DMS153 treated with DMSO at 0.1 percent for 48 hours (cell line): ENCODE data around the gene LCN1.

Experiments
- DNase-seq: peaks from one replicate; lab custom pipeline; 2025; ENCODE audit not compliant: unreplicated experiment; lab: John Stamatoyannopoulos, UW

LCN1 gene

DNA sequence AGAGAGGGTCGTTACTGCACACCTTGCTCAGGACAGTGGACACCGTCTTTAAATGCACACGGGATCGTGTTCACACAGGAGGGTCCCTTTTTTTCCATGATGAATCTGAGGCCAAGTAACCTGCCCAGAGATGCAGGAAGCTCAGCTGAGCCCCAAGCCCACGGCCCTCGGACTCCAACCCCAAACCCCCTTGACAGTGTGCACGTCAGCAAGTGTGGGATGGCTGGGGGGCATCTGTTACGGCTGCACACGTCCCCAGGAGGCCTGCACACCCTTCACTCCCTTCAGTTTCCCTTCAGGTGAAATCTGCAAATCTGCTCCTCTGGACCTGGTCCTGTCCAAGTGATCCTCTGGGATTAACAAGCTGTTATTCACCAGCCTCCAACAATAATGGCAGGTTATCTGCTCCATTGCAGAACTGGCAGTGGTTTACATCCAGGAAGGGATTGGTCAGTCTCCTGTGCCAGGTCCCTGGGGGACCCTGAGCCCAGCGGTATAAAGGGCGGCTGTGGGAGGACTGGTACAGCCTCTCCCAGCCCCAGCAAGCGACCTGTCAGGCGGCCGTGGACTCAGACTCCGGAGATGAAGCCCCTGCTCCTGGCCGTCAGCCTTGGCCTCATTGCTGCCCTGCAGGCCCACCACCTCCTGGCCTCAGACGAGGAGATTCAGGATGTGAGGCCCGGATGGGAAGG lies at the start of gene LCN1:
Gene LCN1, plus strand, starts transcription at position 525 of the 692 bp plus-strand sequence. Its CDS starts 58 bp downstream, at position 583.
- DNase-seq: no peak

DNA sequence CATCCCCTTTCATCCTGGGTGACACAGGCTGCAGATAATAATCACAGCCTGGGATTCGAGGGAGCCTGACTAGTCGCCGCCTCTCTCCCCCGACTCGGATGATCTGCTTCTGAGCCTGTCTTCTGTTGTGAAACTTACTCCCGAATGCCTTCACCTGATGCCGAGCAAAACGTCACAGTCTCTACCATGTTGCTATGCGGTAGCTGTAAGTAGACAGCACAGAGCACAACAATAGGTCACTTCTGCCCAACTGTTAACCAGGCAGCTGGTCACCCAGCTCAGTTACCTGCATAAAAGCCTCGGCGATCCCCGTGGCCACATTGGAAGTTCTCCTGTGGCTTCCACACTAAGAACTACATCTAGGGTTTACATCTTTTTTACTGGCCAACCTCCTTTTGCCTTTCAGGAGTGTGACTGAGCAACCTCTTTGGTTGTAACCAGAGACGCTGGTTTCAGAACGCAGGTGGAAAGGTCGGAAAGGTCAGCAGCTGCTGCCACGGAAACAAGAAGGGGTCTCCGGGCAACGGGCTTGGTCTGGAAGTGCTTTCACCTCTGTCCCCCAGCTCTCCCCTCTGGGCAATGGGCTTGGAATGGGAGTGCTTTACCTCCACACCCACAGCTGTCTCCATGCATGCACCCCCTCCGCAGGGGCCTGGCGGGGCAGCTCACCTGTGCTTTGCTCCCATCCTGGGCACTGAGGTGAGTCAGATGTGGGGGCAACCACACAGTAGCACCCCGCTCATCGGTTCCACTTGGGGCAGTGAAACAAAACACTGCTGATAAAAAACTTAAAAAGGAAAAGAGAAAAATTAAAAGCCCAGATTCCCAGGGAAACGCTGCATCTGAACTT lies 49.2 kb upstream of the LCN1 start:
- no peak for DNase-seq

DNA sequence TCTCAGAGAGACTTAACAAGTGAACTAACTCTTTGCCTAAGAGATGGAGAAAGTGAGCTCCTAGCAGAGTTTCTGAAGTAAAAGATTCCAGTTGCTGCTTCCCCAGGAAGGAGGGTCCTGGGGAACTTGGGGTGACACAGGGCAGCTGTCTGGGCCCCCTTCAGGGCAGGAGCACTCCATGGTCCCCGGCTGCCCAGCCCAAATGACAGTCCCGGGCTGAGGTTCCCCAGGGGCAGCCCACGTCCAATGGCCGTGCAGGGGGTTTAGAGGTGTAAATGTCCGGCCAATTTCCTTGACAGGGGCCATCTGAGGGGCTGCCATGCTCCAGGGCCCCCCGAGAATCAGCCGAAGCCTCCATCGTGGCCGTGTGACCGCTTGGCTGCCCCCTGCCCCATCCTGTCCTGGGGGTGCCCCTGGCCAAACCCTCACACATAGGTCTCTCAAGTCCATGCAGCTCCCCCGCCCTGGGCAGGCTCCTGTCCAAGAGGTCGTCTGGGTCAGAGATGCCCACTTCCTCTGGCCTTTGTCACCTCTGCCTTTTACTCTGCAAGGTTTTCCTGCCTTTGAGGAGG lies 47.2 kb upstream of the LCN1 start:
- no peak for DNase-seq

DNA sequence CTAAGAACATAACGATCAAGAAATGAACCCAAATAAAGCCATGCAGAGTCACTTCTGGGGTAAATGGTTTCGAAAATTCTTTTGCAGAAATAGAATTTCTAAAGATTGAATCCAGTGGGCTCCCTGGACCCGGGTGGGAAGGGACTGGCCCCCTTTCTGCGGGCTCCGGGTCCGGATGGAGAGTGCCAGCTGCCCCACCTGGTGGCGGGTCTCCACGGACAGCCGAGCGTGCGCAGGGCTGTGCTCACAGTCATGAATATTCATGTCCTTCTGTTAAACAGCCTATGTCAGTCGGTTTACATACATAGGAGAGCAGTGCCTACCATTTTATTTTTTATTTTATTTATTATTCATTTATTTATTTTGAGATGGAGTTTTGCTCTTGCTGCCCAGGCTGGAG lies 46.3 kb upstream of the LCN1 start:
- DNase-seq: no peak

DNA sequence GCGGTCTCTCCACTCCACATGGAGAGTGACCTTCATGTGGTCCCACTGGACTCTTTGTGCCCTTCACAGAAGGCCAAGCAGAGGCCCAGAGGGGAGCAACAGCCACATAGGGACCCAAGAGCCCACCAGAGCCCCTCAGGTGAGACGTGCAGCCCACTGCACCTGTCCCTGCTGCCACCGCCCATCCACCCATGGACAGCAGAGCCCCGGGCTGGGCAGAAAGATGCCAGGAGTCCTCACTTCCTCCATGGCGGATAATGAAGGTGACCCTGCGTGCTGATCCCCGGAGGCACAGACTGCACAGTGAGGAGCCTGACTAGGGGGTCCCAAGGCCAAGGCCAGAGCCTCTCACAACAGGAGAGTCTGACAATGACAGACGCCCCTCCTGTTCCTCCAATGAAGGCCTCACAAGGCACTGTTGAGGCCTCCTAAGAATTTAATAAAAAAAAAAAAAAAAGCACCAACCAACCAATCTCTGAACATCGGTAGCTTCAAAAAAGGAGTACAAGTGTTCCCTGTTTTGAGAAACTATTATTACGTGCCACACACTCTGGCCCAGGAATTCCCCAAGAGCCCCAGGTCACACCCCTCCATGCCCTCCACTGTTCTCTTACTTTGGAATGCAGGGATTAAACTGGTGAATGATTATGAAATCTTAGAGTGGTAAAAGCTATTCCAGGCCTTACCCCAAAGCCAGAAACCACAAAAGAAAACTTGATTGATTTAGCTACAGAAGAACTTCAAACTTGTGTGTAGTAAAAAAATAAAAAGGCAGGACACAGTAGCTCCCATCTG lies 44.5 kb upstream of the LCN1 start:
- no peak for DNase-seq

DNA sequence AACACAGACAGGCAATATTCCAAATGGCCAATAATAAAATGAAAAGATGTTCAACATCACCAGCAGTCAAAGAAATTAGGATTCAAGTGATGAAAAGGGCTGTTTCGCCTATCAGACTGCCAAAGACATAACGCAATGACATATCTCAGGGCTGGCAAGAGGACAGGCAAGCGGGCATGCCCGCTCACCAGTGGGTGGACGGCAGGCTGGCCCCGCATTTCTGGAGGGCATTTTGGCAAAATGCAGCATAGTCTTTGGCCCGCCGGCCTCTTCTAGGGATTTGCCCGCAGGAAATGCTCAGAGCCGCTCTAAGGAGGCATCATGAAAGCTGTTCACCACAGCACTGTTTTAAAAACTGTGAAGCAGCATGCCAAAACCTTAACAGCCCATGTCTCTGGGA lies 43.0 kb upstream of the LCN1 start:
- DNase-seq: no peak

DNA sequence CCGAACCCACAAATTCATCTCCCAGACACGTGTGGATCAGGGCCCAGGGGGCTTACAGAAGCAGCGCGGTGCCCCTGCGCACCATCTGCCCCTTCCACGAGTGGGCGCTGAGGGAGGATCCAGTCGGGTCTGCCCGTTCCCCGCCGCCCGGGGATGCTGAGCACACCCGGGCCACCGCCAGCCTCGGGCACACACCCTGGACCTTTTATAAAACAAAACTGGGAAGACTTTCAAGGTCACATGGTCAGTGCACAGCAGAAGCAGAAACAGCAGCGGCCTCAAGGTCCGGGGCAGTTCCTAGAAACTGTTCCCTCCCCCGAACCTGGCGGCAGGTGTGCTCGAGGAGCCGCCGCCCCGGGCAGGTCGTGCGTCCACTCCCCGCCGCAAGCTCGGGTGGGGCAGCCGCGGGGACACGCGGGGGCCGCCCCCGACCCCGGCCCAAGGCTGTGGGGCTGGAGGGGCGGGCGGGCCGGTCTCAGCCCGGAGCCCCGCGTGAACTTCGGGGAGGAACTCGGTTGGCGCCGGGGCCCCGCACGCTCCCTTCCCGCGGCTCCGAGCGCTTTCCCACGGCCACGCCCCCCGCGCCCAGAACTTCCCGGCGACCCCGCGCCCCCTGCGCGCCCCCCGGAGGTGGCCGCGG lies 42.3 kb upstream of the LCN1 start:
- DNase-seq: no peak

DNA sequence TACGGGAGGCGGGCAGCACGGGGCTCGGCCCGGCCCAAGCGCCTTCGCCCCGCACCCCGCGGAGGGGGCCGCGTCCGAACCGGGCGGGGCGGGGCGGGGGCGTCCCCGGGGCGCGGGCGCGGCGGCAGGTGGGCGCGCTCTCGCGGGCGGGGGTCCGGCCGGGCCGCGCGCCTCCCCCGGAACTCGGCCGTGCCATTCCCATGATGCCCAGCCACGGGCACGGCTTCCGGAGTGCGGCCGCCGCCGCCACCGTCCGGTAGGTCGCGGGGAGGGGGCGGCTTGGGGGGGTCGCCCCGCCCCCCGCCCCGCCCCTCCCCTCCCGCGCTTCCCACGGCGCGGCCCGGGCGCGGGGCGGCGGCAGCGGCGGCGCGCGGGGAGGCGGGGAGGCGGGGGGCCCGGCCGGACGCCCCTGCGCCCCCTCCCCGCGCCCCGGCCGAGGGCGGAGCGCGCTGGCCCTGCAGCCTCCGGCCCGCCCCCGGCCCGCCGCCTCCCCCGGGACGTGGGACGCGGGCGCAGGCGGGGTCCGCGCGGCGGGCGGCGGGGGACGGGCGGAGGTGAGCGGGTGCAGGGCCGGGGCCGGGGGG lies 41.7 kb upstream of the LCN1 start, which contains the start of gene PPP1R26:
Gene PPP1R26, plus strand, starts transcription at position 314 of the 584 bp plus-strand sequence. CDS start 4,729 bp downstream, outside the sequence.
- DNase-seq: no peak

DNA sequence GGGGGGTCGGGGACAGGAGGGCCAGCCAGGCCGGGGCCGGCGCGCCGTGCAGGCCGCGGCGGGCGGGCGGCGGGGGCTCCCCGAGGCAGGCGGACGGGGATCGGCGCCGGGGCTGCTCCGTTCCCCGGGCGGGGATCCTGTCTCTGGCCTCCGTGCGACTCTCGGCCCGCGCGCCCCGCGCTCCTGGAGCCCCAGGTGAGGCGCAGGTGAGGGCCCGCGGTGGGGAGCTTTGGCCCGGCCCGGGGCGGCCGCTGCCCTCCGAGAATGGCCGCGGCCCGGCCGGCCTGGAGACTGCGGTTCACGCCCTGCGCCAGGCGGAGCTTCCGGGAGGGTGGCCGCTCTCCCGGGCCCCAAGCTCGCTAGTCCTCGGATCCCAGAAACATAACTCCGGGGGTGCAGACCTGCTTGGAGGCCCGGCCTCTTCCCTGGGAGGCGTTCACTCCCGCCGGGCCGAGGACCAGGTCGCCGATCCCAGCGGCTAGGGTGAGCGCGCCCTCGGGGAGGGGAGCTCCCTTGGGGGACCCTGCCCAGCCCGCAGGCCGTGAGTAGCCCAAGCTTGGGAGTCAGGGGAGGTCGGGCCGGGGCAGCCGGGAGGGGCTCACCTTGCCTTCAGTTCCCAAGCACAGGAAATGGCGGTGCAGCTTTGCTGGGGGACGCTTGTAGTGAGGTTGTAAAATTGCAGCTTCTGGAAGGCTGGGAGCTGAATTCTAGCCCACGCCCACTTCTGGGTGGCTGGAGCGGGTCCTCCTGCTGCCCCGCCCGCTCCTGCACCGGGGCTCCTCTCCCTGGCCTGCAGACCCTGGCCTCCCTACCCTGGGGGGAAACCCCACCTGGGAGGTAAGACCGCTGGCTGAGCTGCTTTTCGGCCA lies 40.9 kb upstream of the LCN1 start:
- DNase-seq: no peak

DNA sequence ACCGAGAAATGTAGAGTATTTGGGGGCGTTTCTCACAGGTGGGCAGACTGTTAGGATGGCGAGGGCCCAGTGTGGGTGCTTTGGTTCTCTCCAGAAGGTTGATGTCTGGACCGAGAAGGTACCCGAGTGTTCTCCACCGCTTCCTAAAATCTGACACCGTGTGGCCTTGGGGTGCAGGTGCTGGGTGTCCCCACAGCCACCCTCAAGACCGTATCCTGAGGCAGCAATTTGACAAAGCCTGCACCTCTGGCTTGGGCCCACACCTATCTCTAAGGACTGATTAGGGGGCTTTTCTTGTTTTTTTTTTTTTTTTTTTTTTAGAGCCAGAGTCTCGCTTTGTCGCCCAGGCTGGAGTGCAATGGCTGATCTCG lies 40.3 kb upstream of the LCN1 start:
- DNase-seq: no peak

DNA sequence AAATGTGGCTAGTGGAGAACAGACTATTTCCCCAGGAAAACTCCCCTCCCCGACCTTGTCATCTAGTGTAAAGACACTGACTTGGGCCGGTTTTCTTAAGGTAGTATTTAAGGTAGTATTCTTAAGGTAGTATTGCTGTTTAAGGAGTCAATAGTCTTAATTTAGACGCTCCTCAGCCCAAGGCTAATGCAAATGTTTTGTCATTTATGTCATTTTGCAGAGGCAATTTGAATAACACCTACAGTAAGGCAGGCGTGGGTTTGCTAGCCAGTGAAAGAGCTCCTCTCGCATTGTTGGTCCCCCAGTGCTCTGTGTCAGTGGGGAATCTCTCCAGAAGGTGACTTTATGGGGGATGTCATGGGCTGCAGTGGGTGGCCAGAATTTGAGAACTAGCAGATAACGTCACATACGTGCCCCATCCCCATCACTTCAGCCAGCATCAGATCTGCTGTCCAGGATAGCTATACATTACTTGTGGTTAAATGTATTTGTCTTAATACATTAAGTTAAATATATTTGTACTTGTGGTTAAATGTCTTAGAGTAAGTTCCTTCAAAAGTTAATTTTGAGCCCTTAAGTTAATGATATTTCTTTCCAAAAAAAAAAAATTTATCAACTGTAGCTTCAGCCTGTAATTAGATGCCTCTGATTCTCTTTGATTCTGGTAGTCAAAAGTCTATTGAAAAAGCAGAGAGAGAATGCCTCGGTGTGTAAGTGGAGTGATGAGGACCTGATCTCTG lies 39.1 kb upstream of the LCN1 start:
- DNase-seq: no peak

DNA sequence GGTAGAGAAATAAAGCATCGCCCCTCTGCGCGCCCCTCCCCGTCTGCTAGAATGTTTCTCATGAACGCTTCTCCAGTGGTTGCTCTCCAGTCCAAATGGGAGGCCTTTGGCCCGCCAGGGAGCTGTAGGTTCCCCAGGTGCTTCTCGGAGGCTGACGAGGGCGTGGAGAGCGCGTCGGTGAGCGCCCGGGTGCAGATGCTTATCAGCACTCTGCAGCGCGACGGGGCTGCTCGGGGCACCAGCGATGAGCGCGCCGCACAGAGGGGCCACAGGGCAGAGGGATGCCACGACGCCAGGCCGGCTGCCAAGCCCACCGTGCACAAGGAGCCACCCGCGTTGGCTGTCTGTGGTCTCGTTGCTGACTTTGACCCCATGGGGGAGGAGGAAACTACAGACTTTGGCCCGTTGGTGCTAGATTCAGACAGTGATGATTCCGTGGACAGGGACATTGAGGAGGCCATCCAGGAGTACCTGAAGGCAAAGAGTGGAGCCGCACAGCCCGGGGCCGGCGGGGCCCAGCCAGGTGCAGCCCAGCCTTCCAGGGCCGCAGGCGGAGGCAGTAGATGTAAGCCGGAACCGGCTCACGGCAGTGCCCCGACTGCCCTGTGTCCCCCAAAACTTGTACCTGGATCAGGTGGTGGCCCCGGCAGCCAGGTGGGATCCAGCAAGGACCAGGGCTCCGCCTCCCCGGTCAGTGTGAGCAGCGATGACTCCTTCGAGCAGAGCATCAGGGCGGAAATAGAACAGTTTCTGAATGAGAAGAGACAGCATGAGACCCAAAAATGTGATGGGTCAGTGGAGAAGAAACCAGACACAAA lies 36.6 kb upstream of the LCN1 start:
- no peak for DNase-seq

DNA sequence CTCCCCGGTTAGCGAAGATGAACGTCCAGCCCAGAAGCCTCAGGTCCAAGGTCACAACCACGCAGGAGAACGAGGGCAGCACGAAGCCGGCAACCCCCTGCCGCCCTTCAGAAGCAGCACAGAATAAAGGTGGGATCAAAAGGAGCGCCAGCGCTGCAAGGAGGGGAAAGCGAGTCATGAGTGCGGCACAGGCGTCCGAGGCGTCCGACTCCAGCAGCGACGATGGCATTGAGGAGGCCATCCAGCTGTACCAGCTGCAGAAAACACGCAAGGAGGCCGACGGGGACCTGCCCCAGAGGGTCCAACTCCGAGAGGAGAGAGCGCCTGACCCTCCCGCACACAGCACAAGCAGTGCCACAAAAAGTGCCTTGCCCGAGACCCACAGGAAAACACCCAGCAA lies 35.9 kb upstream of the LCN1 start:
- no peak for DNase-seq

DNA sequence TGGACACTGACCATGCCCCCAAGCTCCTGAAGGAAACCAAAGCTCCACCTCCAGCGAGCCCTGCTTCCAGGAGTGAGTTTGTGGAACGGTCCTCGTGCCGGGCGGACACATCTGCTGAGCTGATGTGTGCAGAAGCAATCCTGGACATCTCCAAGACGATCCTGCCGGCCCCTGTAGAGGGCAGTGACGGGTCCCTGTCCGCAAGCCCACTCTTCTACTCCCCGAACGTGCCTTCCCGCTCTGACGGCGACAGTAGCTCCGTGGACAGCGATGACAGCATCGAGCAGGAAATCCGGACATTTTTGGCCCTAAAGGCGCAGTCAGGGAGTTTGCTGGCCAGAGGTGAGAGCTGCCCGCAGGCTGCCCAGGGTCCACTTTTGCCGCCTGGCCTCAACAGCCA lies 35.4 kb upstream of the LCN1 start:
- no peak for DNase-seq

DNA sequence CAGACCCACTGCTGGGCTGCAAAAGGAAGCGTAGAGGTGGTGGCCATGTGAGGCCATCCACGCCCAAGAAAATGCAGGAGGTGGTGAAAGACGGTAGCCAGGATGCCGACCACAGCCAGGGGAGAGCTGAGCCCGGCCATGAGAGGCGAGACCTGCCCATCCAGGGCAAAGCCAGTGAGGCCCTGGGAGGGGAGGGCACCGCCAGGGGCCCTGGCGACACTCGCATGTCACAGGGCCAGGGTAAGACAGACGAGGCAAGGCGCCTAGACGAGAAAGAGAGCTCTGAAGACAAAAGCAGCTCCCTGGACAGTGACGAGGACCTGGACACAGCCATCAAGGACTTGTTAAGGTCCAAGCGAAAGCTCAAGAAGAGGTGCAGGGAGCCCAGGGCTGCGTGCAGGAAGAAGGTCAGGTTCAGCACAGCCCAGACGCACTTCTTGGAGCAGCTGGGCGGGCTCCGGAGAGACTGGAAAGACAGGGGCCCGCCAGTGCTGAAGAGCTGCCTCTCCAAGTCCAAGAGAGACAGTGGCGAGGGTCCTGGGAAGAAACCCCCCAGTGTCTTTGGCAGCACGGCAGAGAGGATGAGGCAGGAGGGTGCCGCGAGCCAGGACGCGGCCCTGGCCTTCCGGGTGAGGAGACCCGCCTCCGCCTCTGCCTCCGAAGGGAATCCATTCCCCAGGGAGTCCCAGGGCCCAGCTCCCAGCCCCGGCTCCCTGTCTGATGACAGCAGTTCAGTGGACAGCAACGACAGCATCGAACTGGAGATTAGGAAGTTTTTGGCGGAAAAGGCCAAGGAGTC lies 34.8 kb upstream of the LCN1 start:
- no peak for DNase-seq

DNA sequence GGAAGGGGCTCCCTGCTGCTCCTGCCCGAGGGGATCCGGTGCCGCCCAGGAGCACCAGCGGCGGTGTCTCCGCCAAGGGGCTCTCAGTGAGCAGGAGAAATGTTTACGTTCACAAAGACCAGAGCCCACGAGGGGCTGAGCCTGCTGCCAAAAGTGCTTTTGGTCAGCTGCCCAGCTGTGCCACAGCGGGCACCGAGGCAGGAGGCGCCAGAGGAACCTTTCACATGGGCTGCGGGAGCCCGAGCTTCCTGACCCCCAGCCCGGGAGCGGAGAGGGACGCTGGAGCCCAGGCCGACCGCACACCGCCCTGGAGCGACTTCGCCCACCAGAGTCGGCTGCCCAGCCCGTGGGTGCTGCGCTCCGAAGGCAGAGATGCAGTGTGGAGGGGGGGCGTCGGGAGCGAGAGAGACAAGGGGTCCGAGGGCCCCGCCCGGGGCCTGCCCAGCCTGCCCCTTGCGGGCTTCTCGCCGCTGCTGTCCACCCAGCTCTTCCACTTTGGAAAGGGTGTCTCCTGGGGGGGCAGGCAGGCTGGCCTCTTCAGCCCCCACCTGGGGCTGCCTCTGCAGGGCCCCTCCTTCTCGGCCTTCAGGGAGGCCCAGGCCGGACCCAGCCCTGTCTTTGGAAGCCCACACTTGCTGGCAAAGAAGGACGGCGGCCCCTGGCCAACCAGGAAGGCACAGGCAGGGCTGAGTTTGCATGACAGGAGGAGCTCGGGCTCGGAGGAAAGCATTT lies 33.8 kb upstream of the LCN1 start:
- DNase-seq: no peak

DNA sequence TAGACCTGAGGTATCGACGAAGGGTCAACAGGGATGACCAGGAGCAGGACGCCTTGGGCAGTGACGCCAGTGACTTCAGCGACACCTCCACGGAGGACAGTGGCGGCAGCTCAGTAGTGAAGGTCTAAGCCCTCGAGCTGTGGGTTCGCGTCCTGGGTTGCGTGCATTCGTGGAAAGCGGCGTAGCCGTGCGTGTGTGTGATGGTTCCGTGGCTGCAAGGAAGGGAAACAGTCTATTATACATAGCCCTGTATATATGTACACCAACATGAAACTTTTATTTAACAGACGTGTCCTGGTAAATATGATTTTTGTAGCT lies 33.3 kb upstream of the LCN1 start:
- no peak for DNase-seq
